ENCODE measurements around the gene OAS3. TPM values are rescaled to one million over a fixed set of nuclear protein-coding genes. Genes with fewer than 3 reads are reported as not detected.
A peak's percentile ranks its signal among the peaks of the same experiment; 100 is the strongest.

The OAS3 gene
- total and polyA plus RNA-seq, 8 donors: 1.7 to 8.8 (median 3.6) TPM

GRCh38 chr12:112998987-112999767, 60.9 kb downstream of the OAS3 start:
- DNase-seq (no peak), FAIRE-seq (no peak), ATAC-seq (no peak)
- no peaks in the 10 kb centered on the region for H3K4me1 ChIP-seq
- 80 to 82% methylated on average over 12 of the region's 12 CpGs for WGBS, 2 donors
- H3K4me3 ChIP-seq: no peak overlapping the region
- H3K36me3 ChIP-seq: no peaks in the 10 kb centered on the region
- TF ChIP-seq, protein P1, sequence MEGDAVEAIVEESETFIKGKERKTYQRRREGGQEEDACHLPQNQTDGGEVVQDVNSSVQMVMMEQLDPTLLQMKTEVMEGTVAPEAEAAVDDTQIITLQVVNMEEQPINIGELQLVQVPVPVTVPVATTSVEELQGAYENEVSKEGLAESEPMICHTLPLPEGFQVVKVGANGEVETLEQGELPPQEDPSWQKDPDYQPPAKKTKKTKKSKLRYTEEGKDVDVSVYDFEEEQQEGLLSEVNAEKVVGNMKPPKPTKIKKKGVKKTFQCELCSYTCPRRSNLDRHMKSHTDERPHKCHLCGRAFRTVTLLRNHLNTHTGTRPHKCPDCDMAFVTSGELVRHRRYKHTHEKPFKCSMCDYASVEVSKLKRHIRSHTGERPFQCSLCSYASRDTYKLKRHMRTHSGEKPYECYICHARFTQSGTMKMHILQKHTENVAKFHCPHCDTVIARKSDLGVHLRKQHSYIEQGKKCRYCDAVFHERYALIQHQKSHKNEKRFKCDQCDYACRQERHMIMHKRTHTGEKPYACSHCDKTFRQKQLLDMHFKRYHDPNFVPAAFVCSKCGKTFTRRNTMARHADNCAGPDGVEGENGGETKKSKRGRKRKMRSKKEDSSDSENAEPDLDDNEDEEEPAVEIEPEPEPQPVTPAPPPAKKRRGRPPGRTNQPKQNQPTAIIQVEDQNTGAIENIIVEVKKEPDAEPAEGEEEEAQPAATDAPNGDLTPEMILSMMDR (IDR thresholded peaks at IDR 0.05): no peak
- H3K27me3 ChIP-seq: no peaks in the 10 kb centered on the region
- H3K27ac ChIP-seq: no peak overlapping the region
- H3K9me3 ChIP-seq: no peaks in the 10 kb centered on the region
- intact Hi-C loops (cut with DNase I): no loop called here

- intact Hi-C loops (cut with DNase I): no loop called here
- no peak for FAIRE-seq
- TF ChIP-seq, protein P1 (IDR thresholded peaks at IDR 0.05): no peak
- no peaks in the 10 kb centered on the region for H3K27me3 ChIP-seq
- H3K36me3 ChIP-seq: no peaks in the 10 kb centered on the region
- no peaks in the 10 kb centered on the region for H3K9me3 ChIP-seq
- no peak overlapping the region for H3K27ac ChIP-seq
- no peak overlapping the region for H3K4me3 ChIP-seq
- no peaks in the 10 kb centered on the region for H3K4me1 ChIP-seq
- DNase-seq: no peak
- 90 to 95% methylated on average over 6 of the region's 6 CpGs for WGBS, 2 donors
- ATAC-seq: no peak
These were observed 62.2 kb downstream of the OAS3 start for GRCh38 chr12:113000433-113000832.

GRCh38 chr12:113002155-113002554, 63.9 kb downstream of the OAS3 start:
- no peak overlapping the region for H3K27ac ChIP-seq
- intact Hi-C loops (cut with DNase I): no loop called here
- no peaks in the 10 kb centered on the region for H3K9me3 ChIP-seq
- no peaks in the 10 kb centered on the region for H3K4me1 ChIP-seq
- FAIRE-seq (no peak), ATAC-seq (peak; percentile 70 to 94 (median 80)), DNase-seq (peak in 3 of 6 donors; percentile 30 to 49 (median 44))
- H3K4me3 ChIP-seq: no peak overlapping the region
- TF ChIP-seq, protein P1 (IDR thresholded peaks at IDR 0.05): peak in 1 of 4 donors; percentile 18
- H3K27me3 ChIP-seq: no peaks in the 10 kb centered on the region
- WGBS, 2 donors: 23 to 43% methylated on average over 4 of the region's 4 CpGs
- H3K36me3 ChIP-seq: no peaks in the 10 kb centered on the region

DNA sequence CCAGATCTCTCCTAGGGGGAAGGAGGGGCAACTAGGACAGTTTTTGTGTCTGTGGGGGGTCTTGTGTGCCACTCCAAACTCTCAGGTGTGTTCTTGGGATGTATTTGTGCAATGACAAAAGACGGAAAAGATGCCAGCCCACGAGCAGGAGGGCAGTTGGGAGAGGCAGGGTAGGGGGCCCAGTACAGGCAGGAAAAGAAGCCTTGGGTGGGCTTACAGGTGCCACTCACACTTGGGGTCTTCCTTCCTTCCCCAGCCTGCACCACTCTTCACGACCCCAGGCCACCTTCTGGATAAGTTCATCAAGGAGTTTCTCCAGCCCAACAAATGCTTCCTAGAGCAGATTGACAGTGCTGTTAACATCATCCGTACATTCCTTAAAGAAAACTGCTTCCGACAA, 64.4 kb downstream of the OAS3 start:
- H3K4me1 ChIP-seq: no peaks in the 10 kb centered on the region
- no peak for ATAC-seq
- H3K9me3 ChIP-seq: no peaks in the 10 kb centered on the region
- DNase-seq: no peak
- no peak overlapping the region for H3K4me3 ChIP-seq
- H3K27ac ChIP-seq: no peak overlapping the region
- no peak for FAIRE-seq
- no peaks in the 10 kb centered on the region for H3K27me3 ChIP-seq
- TF ChIP-seq, protein P1 (IDR thresholded peaks at IDR 0.05): no peak
- no peaks in the 10 kb centered on the region for H3K36me3 ChIP-seq
- intact Hi-C loops (cut with DNase I): no loop called here
- 94 to 96% methylated on average over 5 of the region's 5 CpGs for WGBS, 2 donors

DNA sequence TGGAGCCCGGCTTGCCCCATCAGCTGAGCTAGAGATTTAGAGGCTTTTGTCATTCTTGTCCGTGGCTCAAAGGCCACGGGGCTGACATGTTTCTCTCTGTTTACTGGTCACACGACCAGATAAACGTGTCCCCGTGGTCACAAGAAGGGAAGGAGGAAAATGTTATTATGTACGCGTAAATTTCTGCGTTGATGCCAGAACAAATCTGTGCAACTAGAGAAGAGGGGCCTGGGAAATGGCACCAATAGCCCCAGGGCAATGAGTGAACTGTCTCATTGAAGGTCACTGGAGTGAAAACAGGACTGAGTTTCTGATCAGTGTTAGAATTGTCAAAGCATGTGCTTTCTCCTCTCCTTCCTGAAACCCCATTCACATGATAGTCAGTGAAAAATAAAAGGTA, 65.4 kb downstream of the OAS3 start:
- Histone ChIP-seq H3K4me1 (no peaks in the 10 kb centered on the region), H3K36me3 (no peaks in the 10 kb centered on the region), H3K27me3 (no peaks in the 10 kb centered on the region), H3K4me3 (no peak overlapping the region), H3K9me3 (no peaks in the 10 kb centered on the region), H3K27ac (no peak overlapping the region)
- no peak for FAIRE-seq
- ATAC-seq: no peak
- WGBS, 2 donors: 79 to 83% methylated on average over 9 of the region's 9 CpGs
- DNase-seq: no peak
- intact Hi-C loops (cut with DNase I): no loop called here
- TF ChIP-seq, protein P1 (IDR thresholded peaks at IDR 0.05): no peak
